Astrocyte (in vitro differentiated cells and primary cell): Measurements from ENCODE around the gene OR8B2. TPM values are rescaled to one million over a fixed set of nuclear protein-coding genes. Genes with fewer than 3 reads are reported as not detected.

ENCODE experiments used
- DNase-seq: peaks from one replicate; pipeline ENCODE4 v3.0.0-alpha.2; 2010; ENCODE audit warnings: low read depth
- FAIRE-seq: peaks from 2 replicates; lab custom pipeline; 2011; peaks lifted over from hg19 to GRCh38; lab: Jason Lieb, UNC
- H2AFZ ChIP-seq: 2 replicates; pipeline ENCODE4 v1.6.0; 2012; ENCODE audit warnings: low read depth, low read length, inconsistent platforms
- H3K27ac ChIP-seq: 2 replicates; pipeline ENCODE4 v1.5.1; 2011; ENCODE audit warnings: low read depth, low read length, inconsistent platforms
- H3K27me3 ChIP-seq: 2 replicates; pipeline ENCODE4 v1.6.0; 2011; ENCODE audit warnings: low read length, inconsistent platforms; ENCODE audit not compliant: insufficient read depth
- H3K36me3 ChIP-seq: 2 replicates; pipeline ENCODE4 v1.5.1; 2011; ENCODE audit warnings: low read length, inconsistent platforms; ENCODE audit not compliant: insufficient read depth
- H3K4me1 ChIP-seq: 2 replicates; pipeline ENCODE4 v1.5.1; 2011; ENCODE audit warnings: low read length, inconsistent platforms; ENCODE audit not compliant: insufficient read depth
- H3K4me2 ChIP-seq: 2 replicates; pipeline ENCODE4 v1.6.0; 2012; ENCODE audit warnings: low read length, inconsistent platforms
- H3K4me3 ChIP-seq: 2 replicates; pipeline ENCODE4 v1.5.1; 2011; ENCODE audit warnings: low read depth, mild to moderate bottlenecking, low read length, inconsistent platforms; ENCODE audit not compliant: insufficient read depth
- H3K79me2 ChIP-seq: 2 replicates; pipeline ENCODE4 v1.6.0; 2012; ENCODE audit warnings: mild to moderate bottlenecking, low read length, inconsistent platforms; ENCODE audit not compliant: insufficient read depth
- H3K9ac ChIP-seq: 2 replicates; pipeline ENCODE4 v1.6.0; 2012; ENCODE audit warnings: mild to moderate bottlenecking, low read length, inconsistent platforms
- H3K9me3 ChIP-seq: 2 replicates; pipeline ENCODE4 v1.5.1; 2012; ENCODE audit warnings: low read depth, mild to moderate bottlenecking, low read length, inconsistent platforms; ENCODE audit not compliant: insufficient read depth
- H4K20me1 ChIP-seq: 2 replicates; pipeline ENCODE4 v1.6.0; 2012; ENCODE audit warnings: low read length, inconsistent platforms; ENCODE audit not compliant: insufficient read depth
- H3K27ac Mint-ChIP-seq: one replicate; pipeline ENCODE4 v1.8.0; 2021; ENCODE audit warnings: mild to moderate bottlenecking, mixed read lengths; ENCODE audit not compliant: unreplicated experiment
- H3K27me3 Mint-ChIP-seq: one replicate; pipeline ENCODE4 v1.8.0; 2021; ENCODE audit warnings: low read depth, mixed read lengths; ENCODE audit not compliant: unreplicated experiment
- H3K36me3 Mint-ChIP-seq: one replicate; pipeline ENCODE4 v1.8.0; 2021; ENCODE audit warnings: low read depth, mixed read lengths; ENCODE audit not compliant: unreplicated experiment
- H3K4me1 Mint-ChIP-seq: one replicate; pipeline ENCODE4 v1.8.0; 2021; ENCODE audit warnings: low read depth, mixed read lengths; ENCODE audit not compliant: unreplicated experiment
- H3K4me3 Mint-ChIP-seq: one replicate; pipeline ENCODE4 v1.8.0; 2021; ENCODE audit warnings: mild to moderate bottlenecking, moderate library complexity, mixed read lengths; ENCODE audit not compliant: unreplicated experiment
- H3K9me3 Mint-ChIP-seq: one replicate; pipeline ENCODE4 v1.8.0; 2021; ENCODE audit warnings: mild to moderate bottlenecking, mixed read lengths; ENCODE audit not compliant: unreplicated experiment
- EZH2 ChIP-seq: IDR thresholded peaks from 2 replicates; pipeline ENCODE4 v1.6.1; 2012; ENCODE audit warnings: mild to moderate bottlenecking, low read length, inconsistent platforms; ENCODE audit not compliant: insufficient read depth
- total RNA-seq: library from RNA; stranded (reverse); gene quantifications from 2 replicates; pipeline ENCODE4 v1.2.1, GENCODE V29; 2021
- TF ChIP-seq, protein P1 (sequence below): IDR thresholded peaks from 2 replicates; pipeline ENCODE4 v1.5.1; 2011; ENCODE audit warnings: low read depth, mild to moderate bottlenecking, inconsistent platforms, low read length, moderate library complexity; ENCODE audit not compliant: insufficient read depth

The OR8B2 gene
- total RNA-seq, 1 donor from 2014 or later: not detected

DNA sequence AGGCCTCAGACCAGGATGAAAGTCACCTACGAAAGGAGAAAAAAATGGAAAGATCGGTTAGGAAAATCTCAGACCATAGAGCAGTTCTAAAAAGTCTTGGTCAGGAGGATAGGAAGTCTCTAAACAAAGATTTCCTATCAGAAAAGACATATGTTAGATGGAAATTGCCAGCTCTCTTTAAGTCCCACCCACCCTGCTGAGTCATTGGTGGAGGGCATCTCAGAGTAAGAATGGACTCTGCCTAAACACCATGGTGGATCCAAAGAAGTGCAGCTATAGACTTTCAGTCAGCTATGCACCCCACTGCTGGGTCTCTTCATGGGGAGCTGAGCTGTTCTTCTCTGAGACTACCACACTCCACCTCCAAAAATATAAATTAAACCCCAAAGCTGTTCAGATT is 3.7 kb downstream of the OR8B2 start:
- Histone ChIP-seq H3K79me2 (no peaks in the 10 kb centered on the region), H2AFZ (no peak overlapping the region), H4K20me1 (no peaks in the 10 kb centered on the region), H3K27me3 (no peaks in the 10 kb centered on the region), H3K27ac (no peak overlapping the region), H3K9me3 (no peaks in the 10 kb centered on the region), H3K4me3 (no peak overlapping the region), H3K36me3 (no peaks in the 10 kb centered on the region), H3K9ac (no peak overlapping the region), H3K4me1 (no peaks in the 10 kb centered on the region), H3K4me2 (no peak overlapping the region)
- TF ChIP-seq EZH2: no peak
- TF ChIP-seq, protein P1, sequence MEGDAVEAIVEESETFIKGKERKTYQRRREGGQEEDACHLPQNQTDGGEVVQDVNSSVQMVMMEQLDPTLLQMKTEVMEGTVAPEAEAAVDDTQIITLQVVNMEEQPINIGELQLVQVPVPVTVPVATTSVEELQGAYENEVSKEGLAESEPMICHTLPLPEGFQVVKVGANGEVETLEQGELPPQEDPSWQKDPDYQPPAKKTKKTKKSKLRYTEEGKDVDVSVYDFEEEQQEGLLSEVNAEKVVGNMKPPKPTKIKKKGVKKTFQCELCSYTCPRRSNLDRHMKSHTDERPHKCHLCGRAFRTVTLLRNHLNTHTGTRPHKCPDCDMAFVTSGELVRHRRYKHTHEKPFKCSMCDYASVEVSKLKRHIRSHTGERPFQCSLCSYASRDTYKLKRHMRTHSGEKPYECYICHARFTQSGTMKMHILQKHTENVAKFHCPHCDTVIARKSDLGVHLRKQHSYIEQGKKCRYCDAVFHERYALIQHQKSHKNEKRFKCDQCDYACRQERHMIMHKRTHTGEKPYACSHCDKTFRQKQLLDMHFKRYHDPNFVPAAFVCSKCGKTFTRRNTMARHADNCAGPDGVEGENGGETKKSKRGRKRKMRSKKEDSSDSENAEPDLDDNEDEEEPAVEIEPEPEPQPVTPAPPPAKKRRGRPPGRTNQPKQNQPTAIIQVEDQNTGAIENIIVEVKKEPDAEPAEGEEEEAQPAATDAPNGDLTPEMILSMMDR: no peak
- Mint-ChIP-seq H3K27me3 (no peaks in the 10 kb centered on the region), H3K4me1 (no peaks in the 10 kb centered on the region), H3K27ac (no peak overlapping the region), H3K4me3 (no peak overlapping the region), H3K9me3 (no peaks in the 10 kb centered on the region), H3K36me3 (no peaks in the 10 kb centered on the region)
- FAIRE-seq: no peak
- no peak for DNase-seq

DNA sequence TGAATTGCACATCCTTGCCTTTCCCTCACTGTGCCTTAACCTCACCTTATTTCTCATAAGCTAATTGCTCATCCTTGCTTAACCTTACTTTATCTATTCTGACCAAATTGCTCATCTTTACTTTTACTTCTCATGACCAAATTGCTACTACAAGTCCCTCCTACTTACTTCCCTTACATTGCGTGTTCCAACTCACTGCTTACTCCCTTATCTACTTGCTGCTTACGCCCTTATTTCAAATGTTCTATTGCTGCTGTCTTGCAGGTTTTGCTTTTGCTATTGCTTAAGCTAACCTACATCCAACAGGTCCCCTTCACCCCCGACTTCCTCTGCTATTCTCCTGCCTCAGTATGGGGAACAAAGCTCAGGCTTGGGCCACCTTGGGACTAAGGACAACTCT is 8.0 kb downstream of the OR8B2 start:
- no peaks in the 10 kb centered on the region for H3K27me3 Mint-ChIP-seq
- no peaks in the 10 kb centered on the region for H3K36me3 ChIP-seq
- no peak overlapping the region for H3K4me3 ChIP-seq
- no peak overlapping the region for H2AFZ ChIP-seq
- no peak overlapping the region for H3K9ac ChIP-seq
- no peaks in the 10 kb centered on the region for H3K79me2 ChIP-seq
- H4K20me1 ChIP-seq: no peaks in the 10 kb centered on the region
- no peaks in the 10 kb centered on the region for H3K9me3 ChIP-seq
- no peaks in the 10 kb centered on the region for H3K9me3 Mint-ChIP-seq
- H3K4me3 Mint-ChIP-seq: no peak overlapping the region
- no peak for TF ChIP-seq EZH2
- TF ChIP-seq, protein P1: no peak
- H3K27me3 ChIP-seq: no peaks in the 10 kb centered on the region
- H3K27ac ChIP-seq: no peak overlapping the region
- no peak overlapping the region for H3K27ac Mint-ChIP-seq
- no peaks in the 10 kb centered on the region for H3K36me3 Mint-ChIP-seq
- H3K4me1 Mint-ChIP-seq: no peaks in the 10 kb centered on the region
- no peak for FAIRE-seq
- no peak overlapping the region for H3K4me2 ChIP-seq
- H3K4me1 ChIP-seq: no peaks in the 10 kb centered on the region
- DNase-seq: no peak

DNA sequence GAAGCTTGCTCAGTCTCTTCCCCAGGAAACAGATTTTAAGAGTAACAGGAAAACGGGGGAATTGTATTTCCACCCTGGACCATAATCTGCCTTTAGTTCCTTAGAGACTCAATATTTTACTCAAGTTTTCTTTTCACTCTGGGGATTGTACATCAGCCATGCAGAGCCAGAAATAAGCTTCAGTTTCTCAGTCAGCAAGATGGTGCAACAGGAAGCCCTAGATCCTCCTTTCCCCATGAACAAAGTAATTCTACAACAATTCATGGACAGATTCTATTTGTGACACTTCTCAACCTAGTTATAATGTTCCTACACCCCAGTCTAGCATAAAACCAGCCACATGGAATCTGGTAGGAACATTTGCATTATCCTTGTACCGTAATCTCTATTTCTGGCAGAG is 24.7 kb downstream of the OR8B2 start:
- Mint-ChIP-seq H3K27me3 (no peaks in the 10 kb centered on the region), H3K27ac (no peak overlapping the region), H3K9me3 (no peaks in the 10 kb centered on the region), H3K4me1 (no peaks in the 10 kb centered on the region), H3K36me3 (no peaks in the 10 kb centered on the region), H3K4me3 (no peak overlapping the region)
- H3K4me3 ChIP-seq: no peak overlapping the region
- no peaks in the 10 kb centered on the region for H3K79me2 ChIP-seq
- no peaks in the 10 kb centered on the region for H3K4me1 ChIP-seq
- DNase-seq: no peak
- FAIRE-seq: no peak
- no peak overlapping the region for H2AFZ ChIP-seq
- no peak overlapping the region for H3K4me2 ChIP-seq
- H3K9me3 ChIP-seq: no peaks in the 10 kb centered on the region
- H3K27me3 ChIP-seq: peaks cover 3% of the 10 kb centered on the region
- H3K9ac ChIP-seq: no peak overlapping the region
- no peak for TF ChIP-seq EZH2
- TF ChIP-seq, protein P1: no peak
- no peak overlapping the region for H3K27ac ChIP-seq
- no peaks in the 10 kb centered on the region for H4K20me1 ChIP-seq
- no peaks in the 10 kb centered on the region for H3K36me3 ChIP-seq
